Measurements from ENCODE around the gene CPD. TPM values are rescaled to one million over a fixed set of nuclear protein-coding genes. Genes with fewer than 3 reads are reported as not detected.

Gene CPD
- total and polyA plus RNA-seq, 9 of the 15 experiments (the other 6 are each of a cell fraction or from before 2014, with no cell fraction given) = 4.5 to 24.4 (median 20.4) TPM

DNA sequence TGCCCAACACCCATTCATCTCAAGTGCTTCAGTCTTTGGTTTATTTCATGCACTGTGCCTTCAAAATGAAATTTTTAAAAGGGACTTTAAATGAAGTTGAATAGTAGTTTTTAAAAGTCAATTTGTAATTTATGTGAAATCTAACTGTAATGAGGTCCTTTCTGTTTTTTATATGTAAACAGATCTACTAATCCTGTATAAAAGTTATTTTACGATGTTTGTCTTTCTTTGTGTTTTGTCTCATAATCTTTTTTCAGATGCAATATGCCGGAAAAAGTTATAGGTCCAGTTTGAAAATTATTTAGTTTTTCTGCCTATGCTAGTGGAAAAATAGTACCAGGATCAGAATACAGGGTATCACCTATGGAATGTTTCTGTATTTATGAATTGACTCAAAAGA lies 89.7 kb downstream of the CPD start (continued):
- TF ChIP-seq, protein P1, sequence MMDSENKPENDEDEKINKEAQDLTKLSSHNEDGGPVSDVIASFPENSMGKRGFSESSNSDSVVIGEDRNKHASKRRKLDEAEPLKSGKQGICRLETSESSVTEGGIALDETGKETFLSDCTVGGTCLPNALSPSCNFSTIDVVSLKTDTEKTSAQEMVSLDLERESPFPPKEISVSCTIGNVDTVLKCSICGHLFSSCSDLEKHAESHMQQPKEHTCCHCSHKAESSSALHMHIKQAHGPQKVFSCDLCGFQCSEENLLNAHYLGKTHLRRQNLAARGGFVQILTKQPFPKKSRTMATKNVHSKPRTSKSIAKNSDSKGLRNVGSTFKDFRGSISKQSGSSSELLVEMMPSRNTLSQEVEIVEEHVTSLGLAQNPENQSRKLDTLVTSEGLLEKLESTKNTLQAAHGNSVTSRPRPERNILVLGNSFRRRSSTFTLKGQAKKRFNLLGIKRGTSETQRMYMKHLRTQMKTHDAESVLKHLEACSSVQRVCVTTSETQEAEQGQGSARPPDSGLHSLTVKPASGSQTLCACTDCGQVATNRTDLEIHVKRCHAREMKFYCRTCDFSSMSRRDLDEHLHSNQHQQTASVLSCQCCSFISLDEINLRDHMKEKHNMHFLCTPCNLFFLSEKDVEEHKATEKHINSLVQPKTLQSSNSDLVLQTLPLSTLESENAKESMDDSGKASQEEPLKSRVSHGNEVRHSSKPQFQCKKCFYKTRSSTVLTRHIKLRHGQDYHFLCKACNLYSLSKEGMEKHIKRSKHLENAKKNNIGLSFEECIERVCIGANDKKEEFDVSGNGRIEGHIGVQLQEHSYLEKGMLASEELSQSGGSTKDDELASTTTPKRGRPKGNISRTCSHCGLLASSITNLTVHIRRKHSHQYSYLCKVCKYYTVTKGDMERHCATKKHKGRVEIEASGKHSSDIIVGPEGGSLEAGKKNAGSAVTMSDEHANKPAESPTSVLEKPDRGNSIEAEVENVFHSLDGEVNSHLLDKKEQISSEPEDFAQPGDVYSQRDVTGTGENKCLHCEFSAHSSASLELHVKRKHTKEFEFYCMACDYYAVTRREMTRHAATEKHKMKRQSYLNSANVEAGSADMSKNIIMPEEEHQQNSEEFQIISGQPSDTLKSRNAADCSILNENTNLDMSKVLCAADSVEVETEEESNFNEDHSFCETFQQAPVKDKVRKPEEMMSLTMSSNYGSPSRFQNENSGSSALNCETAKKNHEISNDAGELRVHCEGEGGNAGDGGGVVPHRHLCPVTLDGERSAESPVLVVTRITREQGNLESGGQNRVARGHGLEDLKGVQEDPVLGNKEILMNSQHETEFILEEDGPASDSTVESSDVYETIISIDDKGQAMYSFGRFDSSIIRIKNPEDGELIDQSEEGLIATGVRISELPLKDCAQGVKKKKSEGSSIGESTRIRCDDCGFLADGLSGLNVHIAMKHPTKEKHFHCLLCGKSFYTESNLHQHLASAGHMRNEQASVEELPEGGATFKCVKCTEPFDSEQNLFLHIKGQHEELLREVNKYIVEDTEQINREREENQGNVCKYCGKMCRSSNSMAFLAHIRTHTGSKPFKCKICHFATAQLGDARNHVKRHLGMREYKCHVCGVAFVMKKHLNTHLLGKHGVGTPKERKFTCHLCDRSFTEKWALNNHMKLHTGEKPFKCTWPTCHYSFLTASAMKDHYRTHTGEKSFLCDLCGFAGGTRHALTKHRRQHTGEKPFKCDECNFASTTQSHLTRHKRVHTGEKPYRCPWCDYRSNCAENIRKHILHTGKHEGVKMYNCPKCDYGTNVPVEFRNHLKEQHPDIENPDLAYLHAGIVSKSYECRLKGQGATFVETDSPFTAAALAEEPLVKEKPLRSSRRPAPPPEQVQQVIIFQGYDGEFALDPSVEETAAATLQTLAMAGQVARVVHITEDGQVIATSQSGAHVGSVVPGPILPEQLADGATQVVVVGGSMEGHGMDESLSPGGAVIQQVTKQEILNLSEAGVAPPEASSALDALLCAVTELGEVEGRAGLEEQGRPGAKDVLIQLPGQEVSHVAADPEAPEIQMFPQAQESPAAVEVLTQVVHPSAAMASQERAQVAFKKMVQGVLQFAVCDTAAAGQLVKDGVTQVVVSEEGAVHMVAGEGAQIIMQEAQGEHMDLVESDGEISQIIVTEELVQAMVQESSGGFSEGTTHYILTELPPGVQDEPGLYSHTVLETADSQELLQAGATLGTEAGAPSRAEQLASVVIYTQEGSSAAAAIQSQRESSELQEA (IDR thresholded peaks at IDR 0.05; ENCODE audit: low read depth) = no peak
- TF ChIP-seq FOXK2 (conservative IDR thresholded peaks at IDR 0.05 in 1 of 2, IDR thresholded peaks at IDR 0.05 in 1 of 2; ENCODE audit: low read depth in 2 of 2) (no peak), RBM14 (IDR thresholded peaks at IDR 0.05; ENCODE audit: borderline replicate concordance, insufficient read depth, low read depth, low read length) (no peak), FOXA1 (IDR thresholded peaks at IDR 0.05; ENCODE audit: borderline replicate concordance) (no peak), MCM3 (IDR thresholded peaks at IDR 0.05) (no peak), ARNT (IDR thresholded peaks at IDR 0.05) (no peak), TCF7 (IDR thresholded peaks at IDR 0.05; ENCODE audit: borderline replicate concordance) (no peak), CHD2 (IDR thresholded peaks at IDR 0.05; ENCODE audit: low read depth, low read length) (no peak), CC2D1A (IDR thresholded peaks at IDR 0.05) (no peak)
- TF ChIP-seq, protein P2, sequence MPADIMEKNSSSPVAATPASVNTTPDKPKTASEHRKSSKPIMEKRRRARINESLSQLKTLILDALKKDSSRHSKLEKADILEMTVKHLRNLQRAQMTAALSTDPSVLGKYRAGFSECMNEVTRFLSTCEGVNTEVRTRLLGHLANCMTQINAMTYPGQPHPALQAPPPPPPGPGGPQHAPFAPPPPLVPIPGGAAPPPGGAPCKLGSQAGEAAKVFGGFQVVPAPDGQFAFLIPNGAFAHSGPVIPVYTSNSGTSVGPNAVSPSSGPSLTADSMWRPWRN (IDR thresholded peaks at IDR 0.05; ENCODE audit: low read depth) = no peak
- TF ChIP-seq, protein P3, sequence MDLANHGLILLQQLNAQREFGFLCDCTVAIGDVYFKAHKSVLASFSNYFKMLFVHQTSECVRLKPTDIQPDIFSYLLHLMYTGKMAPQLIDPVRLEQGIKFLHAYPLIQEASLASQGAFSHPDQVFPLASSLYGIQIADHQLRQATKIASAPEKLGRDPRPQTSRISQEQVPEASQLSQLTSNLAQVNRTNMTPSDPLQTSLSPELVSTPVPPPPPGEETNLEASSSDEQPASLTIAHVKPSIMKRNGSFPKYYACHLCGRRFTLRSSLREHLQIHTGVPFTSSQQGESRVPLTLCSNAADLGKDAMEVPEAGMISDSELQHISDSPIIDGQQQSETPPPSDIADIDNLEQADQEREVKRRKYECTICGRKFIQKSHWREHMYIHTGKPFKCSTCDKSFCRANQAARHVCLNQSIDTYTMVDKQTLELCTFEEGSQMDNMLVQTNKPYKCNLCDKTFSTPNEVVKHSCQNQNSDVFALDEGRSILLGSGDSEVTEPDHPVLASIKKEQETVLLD (IDR thresholded peaks at IDR 0.05) = no peak
- TF ChIP-seq, protein P4, sequence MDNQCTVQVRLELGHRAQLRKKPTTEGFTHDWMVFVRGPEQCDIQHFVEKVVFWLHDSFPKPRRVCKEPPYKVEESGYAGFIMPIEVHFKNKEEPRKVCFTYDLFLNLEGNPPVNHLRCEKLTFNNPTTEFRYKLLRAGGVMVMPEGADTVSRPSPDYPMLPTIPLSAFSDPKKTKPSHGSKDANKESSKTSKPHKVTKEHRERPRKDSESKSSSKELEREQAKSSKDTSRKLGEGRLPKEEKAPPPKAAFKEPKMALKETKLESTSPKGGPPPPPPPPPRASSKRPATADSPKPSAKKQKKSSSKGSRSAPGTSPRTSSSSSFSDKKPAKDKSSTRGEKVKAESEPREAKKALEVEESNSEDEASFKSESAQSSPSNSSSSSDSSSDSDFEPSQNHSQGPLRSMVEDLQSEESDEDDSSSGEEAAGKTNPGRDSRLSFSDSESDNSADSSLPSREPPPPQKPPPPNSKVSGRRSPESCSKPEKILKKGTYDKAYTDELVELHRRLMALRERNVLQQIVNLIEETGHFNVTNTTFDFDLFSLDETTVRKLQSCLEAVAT (IDR thresholded peaks at IDR 0.05) = no peak
